GM12891 (cell line): Measurements from ENCODE around the gene CA5B.

ENCODE experiments used
- POLR2A ChIP-seq: IDR thresholded peaks from 2 replicates; pipeline ENCODE4 v1.6.1; 2011; ENCODE audit warnings: low read depth, low read length, control low read depth
- POLR2AphosphoS5 ChIP-seq: IDR thresholded peaks from 2 replicates; pipeline ENCODE4 v1.6.1; 2011; ENCODE audit warnings: low read depth, low read length, control low read depth
- POU2F2 ChIP-seq: IDR thresholded peaks from 2 replicates; pipeline ENCODE4 v1.6.1; 2011; ENCODE audit warnings: low read depth, mild to moderate bottlenecking, control low read depth, low read length, moderate library complexity
- TAF1 ChIP-seq: IDR thresholded peaks from 2 replicates; pipeline ENCODE4 v1.6.1; 2011; ENCODE audit warnings: low read depth, low read length, control low read depth

GRCh38 chrX:15702488-15703371 lies 35.3 kb upstream of the CA5B start:
- TF ChIP-seq POLR2A (no peak), TAF1 (no peak), POLR2AphosphoS5 (no peak), POU2F2 (no peak)
